ENCODE data around the gene F2RL1. TPM values are rescaled to one million over a fixed set of nuclear protein-coding genes. Genes with fewer than 3 reads are reported as not detected.
A peak's percentile ranks its signal among the peaks of the same experiment; 100 is the strongest.
"Not testable (repeated sequence)": the region's sequence is repeated elsewhere in the genome, so short reads cannot be mapped to it uniquely, and the experiment has no call there.

The F2RL1 gene
- total RNA-seq, 2 experiments from 2014 or later = 2.9 to 3.0 TPM

GRCh38 chr5:76831110-76831452 is 12.3 kb downstream of the F2RL1 start:
- intact Hi-C loops (cut with micrococcal nuclease) = no loop called here
- no peaks in the 10 kb centered on the region for H3K9me3 Mint-ChIP-seq
- H3K27me3 Mint-ChIP-seq (ENCODE audit: low read depth) = no peaks in the 10 kb centered on the region
- DNase-seq = peak; percentile 64
- H3K4me3 Mint-ChIP-seq = no peak overlapping the region
- H3K36me3 Mint-ChIP-seq (ENCODE audit: low read depth) = peaks cover 5% of the 10 kb centered on the region
- H3K4me1 Mint-ChIP-seq (ENCODE audit: low read depth) = peaks cover 8% of the 10 kb centered on the region
- CTCF ChIA-PET = no interaction called here
- no peak overlapping the region for H3K27ac Mint-ChIP-seq

GRCh38 chr5:76836181-76836580 is 17.4 kb downstream of the F2RL1 start:
- H3K4me3 Mint-ChIP-seq = no peak overlapping the region
- no peak for DNase-seq
- H3K36me3 Mint-ChIP-seq (ENCODE audit: low read depth) = peaks cover 5% of the 10 kb centered on the region
- intact Hi-C loops (cut with micrococcal nuclease) = no loop called here
- H3K4me1 Mint-ChIP-seq (ENCODE audit: low read depth) = peaks cover 1% of the 10 kb centered on the region
- no peaks in the 10 kb centered on the region for H3K27me3 Mint-ChIP-seq (ENCODE audit: low read depth)
- H3K27ac Mint-ChIP-seq = no peak overlapping the region
- CTCF ChIA-PET = no interaction called here
- no peaks in the 10 kb centered on the region for H3K9me3 Mint-ChIP-seq

- intact Hi-C loops (cut with micrococcal nuclease) = no loop called here
- CTCF ChIA-PET = interaction anchor here (0.6 kb wide), 1 partner anchor 289 kb away, joined by 4 read pairs; no protein-coding TSS in a partner anchor
Observed at GRCh38 chr5:76836585-76836984, 17.8 kb downstream of the F2RL1 start.

GRCh38 chr5:76838481-76839261 is 19.8 kb downstream of the F2RL1 start:
- CTCF ChIA-PET = no interaction called here
- H3K4me3 Mint-ChIP-seq = no peak overlapping the region
- no peak for DNase-seq
- H3K27ac Mint-ChIP-seq = no peak overlapping the region
- no peaks in the 10 kb centered on the region for H3K9me3 Mint-ChIP-seq
- H3K4me1 Mint-ChIP-seq (ENCODE audit: low read depth) = no peaks in the 10 kb centered on the region
- no peaks in the 10 kb centered on the region for H3K27me3 Mint-ChIP-seq (ENCODE audit: low read depth)
- H3K36me3 Mint-ChIP-seq (ENCODE audit: low read depth) = no peaks in the 10 kb centered on the region
- intact Hi-C loops (cut with micrococcal nuclease) = no loop called here

More at GRCh38 chr5:76836585-76836984, 17.8 kb downstream of the F2RL1 start:
- no peaks in the 10 kb centered on the region for H3K4me1 Mint-ChIP-seq (ENCODE audit: low read depth)
- no peak overlapping the region for H3K27ac Mint-ChIP-seq
- no peaks in the 10 kb centered on the region for H3K9me3 Mint-ChIP-seq
- DNase-seq = no peak
- no peak overlapping the region for H3K4me3 Mint-ChIP-seq
- H3K36me3 Mint-ChIP-seq (ENCODE audit: low read depth) = peaks cover 5% of the 10 kb centered on the region
- H3K27me3 Mint-ChIP-seq (ENCODE audit: low read depth) = no peaks in the 10 kb centered on the region

GRCh38 chr5:76841361-76841760 is 22.5 kb downstream of the F2RL1 start:
- H3K27me3 Mint-ChIP-seq (ENCODE audit: low read depth) = no peaks in the 10 kb centered on the region
- DNase-seq = no peak
- H3K27ac Mint-ChIP-seq = no peak overlapping the region
- no peaks in the 10 kb centered on the region for H3K9me3 Mint-ChIP-seq
- no peaks in the 10 kb centered on the region for H3K4me1 Mint-ChIP-seq (ENCODE audit: low read depth)
- CTCF ChIA-PET = interaction anchor here (0.6 to 1.2 kb wide), 3 partner anchors 20 to 35 kb away, joined by 3 to 5 read pairs (median 3); partner anchors contain the start of gene F2RL1
- H3K4me3 Mint-ChIP-seq = no peak overlapping the region
- no peaks in the 10 kb centered on the region for H3K36me3 Mint-ChIP-seq (ENCODE audit: low read depth)
- intact Hi-C loops (cut with micrococcal nuclease) = no loop called here

GRCh38 chr5:76845890-76846289 is 27.1 kb downstream of the F2RL1 start:
- no peak overlapping the region for H3K27ac Mint-ChIP-seq
- intact Hi-C loops (cut with micrococcal nuclease) = no loop called here
- CTCF ChIA-PET = no interaction called here
- H3K4me1 Mint-ChIP-seq (ENCODE audit: low read depth) = peaks cover 14% of the 10 kb centered on the region
- no peak overlapping the region for H3K4me3 Mint-ChIP-seq
- DNase-seq = no peak
- no peaks in the 10 kb centered on the region for H3K27me3 Mint-ChIP-seq (ENCODE audit: low read depth)
- no peaks in the 10 kb centered on the region for H3K9me3 Mint-ChIP-seq
- no peaks in the 10 kb centered on the region for H3K36me3 Mint-ChIP-seq (ENCODE audit: low read depth)

- CTCF ChIA-PET = interaction anchor here (0.5 to 1.2 kb wide), 6 partner anchors 37 to 1441 kb away, joined by 3 to 5 read pairs (median 4); no protein-coding TSS in a partner anchor
- peak; percentile 73 for DNase-seq
- intact Hi-C loops (cut with micrococcal nuclease) = loop anchor here (2.0 to 5.0 kb wide), 2 partner anchors 31 to 132 kb away; partner anchors contain the start of genes F2R and F2RL1
- peak within 1 kb of the TSS; percentile 34 for H3K4me3 Mint-ChIP-seq
- peak within 1 kb of the TSS; percentile 8 for H3K27ac Mint-ChIP-seq
- no peaks in the 10 kb centered on the region for H3K36me3 Mint-ChIP-seq (ENCODE audit: low read depth)
- no peaks in the 10 kb centered on the region for H3K27me3 Mint-ChIP-seq (ENCODE audit: low read depth)
- H3K9me3 Mint-ChIP-seq = no peaks in the 10 kb centered on the region
- H3K4me1 Mint-ChIP-seq (ENCODE audit: low read depth) = peaks cover 15% of the 10 kb centered on the region
Observed at GRCh38 chr5:76849419-76850291, 30.8 kb downstream of the F2RL1 start, which contains the start of gene S100Z. Gene S100Z (plus strand): TSS chr5:76850014. CDS start chr5:76875360, 25,346 bp downstream.

GRCh38 chr5:76850543-76851145 is 31.8 kb downstream of the F2RL1 start:
- peaks cover 2% of the 10 kb centered on the region for H3K9me3 Mint-ChIP-seq
- H3K4me3 Mint-ChIP-seq = peak overlapping the region; percentile 15
- no peak for DNase-seq
- H3K4me1 Mint-ChIP-seq (ENCODE audit: low read depth) = peaks cover 18% of the 10 kb centered on the region
- no peak overlapping the region for H3K27ac Mint-ChIP-seq
- CTCF ChIA-PET = no interaction called here
- intact Hi-C loops (cut with micrococcal nuclease) = loop anchor here (2.0 to 5.0 kb wide), 2 partner anchors 32 to 133 kb away; partner anchors contain the start of genes F2R and F2RL1
- H3K36me3 Mint-ChIP-seq (ENCODE audit: low read depth) = peaks cover 5% of the 10 kb centered on the region
- no peaks in the 10 kb centered on the region for H3K27me3 Mint-ChIP-seq (ENCODE audit: low read depth)

GRCh38 chr5:76851728-76852369 is 33.0 kb downstream of the F2RL1 start:
- Mint-ChIP-seq H3K27ac (no peak overlapping the region), H3K36me3 (ENCODE audit: low read depth) (peaks cover 7% of the 10 kb centered on the region), H3K27me3 (ENCODE audit: low read depth) (no peaks in the 10 kb centered on the region), H3K4me3 (no peak overlapping the region), H3K9me3 (peaks cover 5% of the 10 kb centered on the region), H3K4me1 (ENCODE audit: low read depth) (peaks cover 30% of the 10 kb centered on the region)
- CTCF ChIA-PET = no interaction called here
- intact Hi-C loops (cut with micrococcal nuclease) = loop anchor here (2.0 to 5.0 kb wide), 2 partner anchors 33 to 135 kb away; partner anchors contain the start of genes F2R and F2RL1
- DNase-seq = no peak

GRCh38 chr5:76852772-76853171 is 33.9 kb downstream of the F2RL1 start:
- Mint-ChIP-seq H3K27ac (no peak overlapping the region), H3K27me3 (ENCODE audit: low read depth) (no peaks in the 10 kb centered on the region), H3K9me3 (peaks cover 5% of the 10 kb centered on the region), H3K4me3 (no peak overlapping the region), H3K4me1 (ENCODE audit: low read depth) (peaks cover 31% of the 10 kb centered on the region), H3K36me3 (ENCODE audit: low read depth) (peaks cover 7% of the 10 kb centered on the region)
- CTCF ChIA-PET = interaction anchor here (0.7 kb wide), 1 partner anchor 17 kb away, joined by 3 read pairs; no protein-coding TSS in a partner anchor
- no peak for DNase-seq
- intact Hi-C loops (cut with micrococcal nuclease) = loop anchor here (5.0 kb wide), 1 partner anchor 135 kb away; the partner anchor contains the start of gene F2R

GRCh38 chr5:76853741-76854140 is 34.9 kb downstream of the F2RL1 start:
- H3K27me3 Mint-ChIP-seq (ENCODE audit: low read depth); H3K4me3 Mint-ChIP-seq; H3K9me3 Mint-ChIP-seq; H3K36me3 Mint-ChIP-seq (ENCODE audit: low read depth); CTCF ChIA-PET; H3K27ac Mint-ChIP-seq; DNase-seq: not testable (repeated sequence)
- peaks cover 31% of the 10 kb centered on the region for H3K4me1 Mint-ChIP-seq (ENCODE audit: low read depth)
- intact Hi-C loops (cut with micrococcal nuclease) = loop anchor here (5.0 kb wide), 1 partner anchor 136 kb away; the partner anchor contains the start of gene F2R
